ENCODE data around the gene MRPL18.

The MRPL18 gene

GRCh38 chr6:159753081-159753872, 37.0 kb upstream of the MRPL18 start:
- TF ChIP-seq EZH2 (IDR thresholded peaks at IDR 0.05; ENCODE audit: borderline replicate concordance, low read depth, low read length, severe bottlenecking) (no peak), CTCF (IDR thresholded peaks at IDR 0.05; ENCODE audit: borderline replicate concordance, extremely low read depth, low read length, poor library complexity, severe bottlenecking) (no peak)
- H3K27me3 ChIP-seq (ENCODE audit: insufficient read depth, low read length, poor library complexity): no peaks in the 10 kb centered on the region
- H3K9ac ChIP-seq (ENCODE audit: low read depth, low read length): no peak overlapping the region
- H3K36me3 ChIP-seq (ENCODE audit: insufficient read depth, low read length): peaks cover 98% of the 10 kb centered on the region
- H3K79me2 ChIP-seq (ENCODE audit: insufficient read depth, low read length): peaks cover 44% of the 10 kb centered on the region; the same call in 1 of the 2 replicates
- H3K4me3 ChIP-seq (ENCODE audit: low read depth in 1 of 2, low read length in 2 of 2): no peak overlapping the region
- DNase-seq: no peak
- H3K4me2 ChIP-seq (ENCODE audit: insufficient read depth, low read length): no peak overlapping the region
- H3K4me1 ChIP-seq (ENCODE audit: insufficient read depth, low read length): no peaks in the 10 kb centered on the region
- no peaks in the 10 kb centered on the region; the same call in 1 of the 2 replicates for H4K20me1 ChIP-seq (ENCODE audit: insufficient read depth, low read length)
- H3K9me3 ChIP-seq (ENCODE audit: insufficient read depth, low read length, severe bottlenecking): no peaks in the 10 kb centered on the region
- ATAC-seq (ENCODE audit: insufficient read depth, low read depth): no peak
- no peak overlapping the region for H2AFZ ChIP-seq (ENCODE audit: low read depth, low read length)
- H3K27ac ChIP-seq (ENCODE audit: low read length): no peak overlapping the region

GRCh38 chr6:159754401-159754800, 35.9 kb upstream of the MRPL18 start:
- no peak for ATAC-seq (ENCODE audit: insufficient read depth, low read depth)
- H3K27ac ChIP-seq (ENCODE audit: low read length): no peak overlapping the region
- H3K9me3 ChIP-seq (ENCODE audit: insufficient read depth, low read length, severe bottlenecking): no peaks in the 10 kb centered on the region
- no peaks in the 10 kb centered on the region for H3K4me1 ChIP-seq (ENCODE audit: insufficient read depth, low read length)
- H3K36me3 ChIP-seq (ENCODE audit: insufficient read depth, low read length): peaks cover 93% of the 10 kb centered on the region
- TF ChIP-seq CTCF (IDR thresholded peaks at IDR 0.05; ENCODE audit: borderline replicate concordance, extremely low read depth, low read length, poor library complexity, severe bottlenecking) (no peak), EZH2 (IDR thresholded peaks at IDR 0.05; ENCODE audit: borderline replicate concordance, low read depth, low read length, severe bottlenecking) (no peak)
- peaks cover 44% of the 10 kb centered on the region; the same call in 1 of the 2 replicates for H3K79me2 ChIP-seq (ENCODE audit: insufficient read depth, low read length)
- no peaks in the 10 kb centered on the region for H3K27me3 ChIP-seq (ENCODE audit: insufficient read depth, low read length, poor library complexity)
- no peak overlapping the region for H3K9ac ChIP-seq (ENCODE audit: low read depth, low read length)
- no peak for DNase-seq
- H4K20me1 ChIP-seq (ENCODE audit: insufficient read depth, low read length): no peaks in the 10 kb centered on the region; the same call in 1 of the 2 replicates
- H2AFZ ChIP-seq (ENCODE audit: low read depth, low read length): no peak overlapping the region
- no peak overlapping the region for H3K4me3 ChIP-seq (ENCODE audit: low read depth in 1 of 2, low read length in 2 of 2)
- H3K4me2 ChIP-seq (ENCODE audit: insufficient read depth, low read length): no peak overlapping the region

- no peak overlapping the region for H3K4me2 ChIP-seq (ENCODE audit: insufficient read depth, low read length)
- H3K9ac ChIP-seq (ENCODE audit: low read depth, low read length): no peak overlapping the region
- H3K27ac ChIP-seq (ENCODE audit: low read length): no peak overlapping the region
- H3K4me3 ChIP-seq (ENCODE audit: low read depth in 1 of 2, low read length in 2 of 2): no peak overlapping the region
- no peaks in the 10 kb centered on the region for H3K9me3 ChIP-seq (ENCODE audit: insufficient read depth, low read length, severe bottlenecking)
- TF ChIP-seq EZH2 (IDR thresholded peaks at IDR 0.05; ENCODE audit: borderline replicate concordance, low read depth, low read length, severe bottlenecking): no peak
- TF ChIP-seq CTCF (IDR thresholded peaks at IDR 0.05; ENCODE audit: borderline replicate concordance, extremely low read depth, low read length, poor library complexity, severe bottlenecking): no peak
- H3K4me1 ChIP-seq (ENCODE audit: insufficient read depth, low read length): peaks cover 4% of the 10 kb centered on the region
- peaks cover 84% of the 10 kb centered on the region for H3K36me3 ChIP-seq (ENCODE audit: insufficient read depth, low read length)
- no peak overlapping the region for H2AFZ ChIP-seq (ENCODE audit: low read depth, low read length)
- no peak for DNase-seq
- no peaks in the 10 kb centered on the region; the same call in 1 of the 2 replicates for H4K20me1 ChIP-seq (ENCODE audit: insufficient read depth, low read length)
- no peak for ATAC-seq (ENCODE audit: insufficient read depth, low read depth)
- no peaks in the 10 kb centered on the region for H3K27me3 ChIP-seq (ENCODE audit: insufficient read depth, low read length, poor library complexity)
- peaks cover 41% of the 10 kb centered on the region; the same call in 1 of the 2 replicates for H3K79me2 ChIP-seq (ENCODE audit: insufficient read depth, low read length)
Observed at GRCh38 chr6:159754959-159755914, 35.0 kb upstream of the MRPL18 start.

Data from DND-41 (cell line).